ENCODE measurements around the gene GID4.

Gene GID4

DNA sequence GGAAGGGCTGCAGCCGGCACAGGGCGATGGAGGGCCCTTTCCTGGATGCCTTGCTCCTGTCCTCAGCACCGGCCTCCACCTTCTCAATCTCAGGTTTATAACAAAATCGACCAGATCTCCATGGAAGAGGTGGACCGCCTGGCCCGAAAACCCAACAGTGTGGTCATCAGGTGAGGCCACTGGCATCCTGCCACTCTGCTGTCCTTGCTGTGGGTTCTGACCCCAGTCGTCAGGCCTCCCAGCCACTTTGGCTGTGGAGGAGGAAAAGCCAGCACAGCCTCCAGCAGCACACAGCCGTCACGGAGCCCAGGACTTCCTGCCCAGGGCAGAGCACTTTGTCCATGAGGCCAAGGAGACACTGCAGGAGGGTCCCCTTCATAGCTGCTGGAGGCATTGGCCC, 62.6 kb downstream of the GID4 start:
- DNase-seq (ENCODE audit: low read depth in 2 of 2): no peak

DNA sequence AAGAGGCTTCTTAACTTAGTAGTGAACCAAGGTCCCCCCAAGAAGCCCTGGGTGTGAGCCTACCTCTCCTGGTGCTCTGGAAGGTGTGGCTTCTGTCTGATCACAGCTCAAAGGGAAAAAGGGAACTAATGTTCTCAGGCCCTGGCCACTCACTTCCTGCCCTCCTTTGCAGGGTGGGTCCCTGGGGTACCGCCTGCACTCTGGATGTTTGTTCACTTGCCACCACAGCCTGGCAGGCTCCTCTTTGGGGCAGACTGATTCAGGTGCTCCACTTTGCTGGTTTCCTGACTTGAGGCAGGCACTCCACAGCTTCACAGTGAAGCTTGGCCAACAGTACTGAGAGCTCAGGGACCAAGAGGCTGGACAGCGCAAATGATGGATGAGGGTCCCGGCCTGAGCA, 63.4 kb downstream of the GID4 start:
- DNase-seq (ENCODE audit: low read depth in 2 of 2): no peak

DNA sequence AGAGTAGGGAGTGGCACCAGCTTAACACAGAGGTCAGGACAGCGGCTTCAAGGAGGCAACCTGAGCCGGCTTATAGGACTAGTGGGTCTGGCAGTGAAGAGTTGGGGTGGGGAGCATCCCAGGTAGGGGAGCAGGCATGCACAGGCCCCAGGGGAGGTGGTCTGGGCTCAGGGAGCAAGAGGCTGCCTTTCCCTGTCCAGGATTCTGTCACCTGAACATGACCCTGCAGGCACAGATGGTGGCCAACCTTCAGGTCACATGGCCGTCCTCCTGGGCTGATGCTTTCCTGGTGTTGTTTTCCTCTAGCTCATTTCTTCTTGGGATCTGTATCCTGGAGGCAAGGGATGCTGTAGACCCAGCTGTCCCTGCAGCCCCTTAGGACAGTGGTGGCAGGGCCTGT, 65.8 kb downstream of the GID4 start:
- no peak for DNase-seq (ENCODE audit: low read depth in 2 of 2)

DNA sequence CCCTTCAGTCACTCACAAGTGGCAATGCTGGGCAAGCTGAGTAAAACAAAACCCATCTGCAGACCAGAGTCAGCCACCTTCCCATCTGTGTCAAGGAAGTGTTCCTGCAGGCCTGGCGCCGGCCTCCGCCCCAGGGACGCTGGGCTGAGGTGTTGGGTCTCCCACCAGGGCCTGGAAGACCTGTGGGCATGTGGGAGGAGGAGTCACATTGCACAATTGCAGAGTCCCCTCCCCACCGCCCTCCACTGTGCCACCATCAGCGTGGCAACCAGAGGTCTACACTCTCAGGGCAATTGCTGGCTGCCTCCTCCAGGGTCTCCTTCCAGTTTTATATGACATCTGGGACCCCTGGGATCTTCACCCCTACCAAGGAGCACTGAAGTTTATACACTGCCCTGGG, 66.4 kb downstream of the GID4 start:
- no peak for DNase-seq (ENCODE audit: low read depth in 2 of 2)

DNA sequence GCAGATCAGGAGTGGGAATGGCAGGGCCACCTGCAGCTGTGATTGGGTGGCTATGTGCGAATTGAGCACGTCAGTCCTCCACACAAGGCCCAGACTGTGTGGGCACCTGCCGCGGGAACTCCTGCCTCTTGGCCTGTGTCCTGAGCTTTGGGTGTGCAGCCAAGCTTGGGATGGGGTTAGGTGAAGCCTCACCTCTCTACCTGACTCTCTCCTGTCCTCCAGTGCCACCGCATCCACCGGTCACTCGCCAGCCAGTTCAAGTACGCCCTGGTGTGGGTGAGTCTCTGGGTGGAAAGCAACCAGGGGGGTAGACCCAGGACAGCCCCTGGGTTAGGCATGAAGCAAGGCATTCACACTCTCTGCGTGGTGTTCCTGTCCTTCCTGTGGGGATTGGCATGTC, 67.0 kb downstream of the GID4 start:
- no peak for DNase-seq (ENCODE audit: low read depth in 2 of 2)

GRCh38 chr17:18107061-18107790, 68.0 kb downstream of the GID4 start:
- no peak for DNase-seq (ENCODE audit: low read depth in 2 of 2)

GRCh38 chr17:18107971-18108370, 68.8 kb downstream of the GID4 start:
- no peak for DNase-seq (ENCODE audit: low read depth in 2 of 2)

- no peak for DNase-seq (ENCODE audit: low read depth in 2 of 2)
Observed at GRCh38 chr17:18108401-18109312, 69.4 kb downstream of the GID4 start, which contains the start of gene MYO15A. Gene MYO15A (plus strand): TSS chr17:18108756. CDS start chr17:18118801, 10,045 bp downstream.

GRCh38 chr17:18109935-18110485, 70.8 kb downstream of the GID4 start:
- no peak for DNase-seq (ENCODE audit: low read depth in 2 of 2)

GRCh38 chr17:18110636-18111145, 71.5 kb downstream of the GID4 start:
- DNase-seq (ENCODE audit: low read depth in 2 of 2): no peak

GRCh38 chr17:18111330-18111971, 72.2 kb downstream of the GID4 start:
- no peak for DNase-seq (ENCODE audit: low read depth in 2 of 2)

DNA sequence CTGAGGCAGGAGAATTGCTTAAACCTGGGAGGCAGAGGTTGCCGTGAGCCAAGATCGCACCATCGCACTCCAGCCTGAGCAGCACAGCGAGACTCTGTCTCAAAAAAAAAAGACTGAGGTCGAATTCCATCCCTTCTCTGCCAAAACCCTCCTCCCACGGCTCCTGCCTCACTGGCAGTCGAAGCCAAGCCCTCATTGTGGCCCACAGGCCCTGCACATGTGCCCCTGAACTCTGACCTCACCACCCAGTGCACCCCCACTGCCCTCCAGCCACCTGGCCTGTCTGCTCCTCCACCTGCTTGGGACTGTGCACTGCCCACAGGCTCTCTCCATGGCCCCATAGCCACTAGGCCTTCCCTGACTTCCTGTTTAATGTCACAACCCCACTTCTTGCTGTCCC, 76.3 kb downstream of the GID4 start:
- DNase-seq (ENCODE audit: low read depth in 2 of 2): no peak

- no peak for DNase-seq (ENCODE audit: low read depth in 2 of 2)
Observed at GRCh38 chr17:18116078-18116477, 76.9 kb downstream of the GID4 start.

DNA sequence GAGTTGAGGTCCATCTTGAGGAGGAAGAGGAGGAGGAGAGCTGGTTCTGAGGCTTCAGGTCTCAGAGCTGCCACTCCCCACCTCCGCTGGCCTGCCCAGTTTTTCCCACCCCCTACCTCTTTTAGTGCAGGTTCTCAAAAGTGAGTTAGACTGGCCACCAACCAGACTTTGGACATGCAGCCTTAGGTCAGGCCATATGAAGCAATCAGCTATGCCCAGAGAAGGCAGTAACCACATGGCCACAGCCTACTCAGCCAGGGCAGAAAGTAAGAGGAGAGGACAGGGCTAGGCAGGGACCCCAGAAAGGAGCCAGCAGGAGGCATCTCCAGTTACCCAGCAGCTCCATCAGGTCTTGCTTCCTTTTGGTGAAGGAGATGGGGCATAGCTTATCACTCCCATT, 78.3 kb downstream of the GID4 start:
- no peak for DNase-seq (ENCODE audit: low read depth in 2 of 2)

All from stimulated activated CD8-positive, alpha-beta memory T cell treated with anti-CD3 and anti-CD28 coated beads, Interleukin-2, amount 100 ng/mL, for 1 hour (primary cell).